H1 (cell line): Measurements from ENCODE around the gene FHIT. TPM values are rescaled to one million over a fixed set of nuclear protein-coding genes. Genes with fewer than 3 reads are reported as not detected.

Experiments
- CTCF ChIA-PET: fragments of 300-600 bp; sonication (Branson Sonifier 250); formaldehyde crosslinking; loops from one replicate; lab custom pipeline; 2021; ENCODE audit not compliant: partially characterized antibody; lab: Charles Lee
- POLR2A ChIA-PET: fragments of 300-600 bp; sonication (Branson Sonifier 250); formaldehyde crosslinking; loops from one replicate; lab custom pipeline; 2021; ENCODE audit warnings: inconsistent platforms; ENCODE audit not compliant: partially characterized antibody; lab: Charles Lee
- DNase-seq, 2 experiments: peaks; one replicate each; pipeline versions ENCODE4 v3.0.0 to v3.0.0-alpha.2; 2010 to 2022; ENCODE audit warnings: low spot score in 2 of 2, low read depth in 1 of 2, mixed read lengths in 1 of 2
- FAIRE-seq: peaks from 2 replicates; lab custom pipeline; 2011; peaks lifted over from hg19 to GRCh38; lab: Jason Lieb, UNC
- H2AFZ ChIP-seq: 2 replicates; pipeline ENCODE4 v1.8.1; 2012; ENCODE audit warnings: low read length, inconsistent platforms
- H2AK5ac ChIP-seq: 2 replicates; pipeline ENCODE4 v1.6.1; 2013; ENCODE audit warnings: low read depth, low read length
- H2BK120ac ChIP-seq: replicated peaks from 2 replicates; pipeline ENCODE3; 2013; ENCODE audit warnings: low read depth, low read length, inconsistent platforms
- H2BK12ac ChIP-seq: 2 replicates; pipeline ENCODE4 v1.6.1; 2013; ENCODE audit warnings: low read depth, low read length
- H2BK15ac ChIP-seq: 2 replicates; pipeline ENCODE4 v1.6.1; 2013; ENCODE audit warnings: low read length
- H2BK20ac ChIP-seq: 2 replicates; pipeline ENCODE4 v1.6.1; 2013; ENCODE audit warnings: low read length
- H2BK5ac ChIP-seq: 2 replicates; pipeline ENCODE4 v1.6.1; 2013; ENCODE audit warnings: low read depth, low read length
- H3K14ac ChIP-seq: 2 replicates; pipeline ENCODE4 v1.6.1; 2013; ENCODE audit warnings: inconsistent platforms; ENCODE audit not compliant: insufficient read length
- H3K18ac ChIP-seq: 2 replicates; pipeline ENCODE4 v1.6.1; 2013; ENCODE audit warnings: low read length; ENCODE audit errors: extremely low read depth
- H3K23ac ChIP-seq: 2 replicates; pipeline ENCODE4 v1.6.1; 2013; ENCODE audit warnings: inconsistent platforms; ENCODE audit not compliant: insufficient read length
- H3K23me2 ChIP-seq: 2 replicates; pipeline ENCODE4 v1.6.1; 2013; ENCODE audit warnings: low read depth, low read length
- H3K27ac ChIP-seq: 2 replicates; pipeline ENCODE4 v1.6.1; 2011; ENCODE audit warnings: low read depth, low read length, inconsistent platforms
- H3K27me3 ChIP-seq, 4 experiments: replicated peaks in 1 of 4; 1 replicate in 1 of 4; 2 replicates in 3 of 4; pipeline versions ENCODE4 v1.6.1 to v1.8.1; 2011 to 2013; ENCODE audit warnings: low read length in 3 of 4, mild to moderate bottlenecking in 3 of 4, inconsistent platforms in 2 of 4, mixed read lengths in 2 of 4, moderate library complexity in 1 of 4; ENCODE audit not compliant: control insufficient read depth in 3 of 4, insufficient read depth in 3 of 4; ENCODE audit errors: extremely low read depth in 1 of 4
- H3K36me3 ChIP-seq, 4 experiments: 2 replicates each; pipeline versions ENCODE4 v1.6.1 to v1.8.1; 2011 to 2013; ENCODE audit warnings: mild to moderate bottlenecking in 4 of 4, low read length in 3 of 4, moderate library complexity in 2 of 4, control low read depth in 1 of 4, inconsistent platforms in 1 of 4; ENCODE audit not compliant: insufficient read depth in 4 of 4, control insufficient read depth in 2 of 4
- H3K4ac ChIP-seq: replicated peaks from 2 replicates; pipeline ENCODE3; 2013; ENCODE audit warnings: low read length, low read depth, mixed read lengths, inconsistent platforms; ENCODE audit not compliant: insufficient read length
- H3K4me1 ChIP-seq, 4 experiments: replicated peaks in 1 of 4; 1 replicate in 1 of 4; 2 replicates in 3 of 4; pipeline versions ENCODE4 v1.6.1 to v1.8.1; 2011 to 2013; ENCODE audit warnings: low read length in 3 of 4, inconsistent platforms in 2 of 4, mixed read lengths in 1 of 4; ENCODE audit not compliant: insufficient read depth in 4 of 4, control insufficient read depth in 3 of 4
- H3K4me2 ChIP-seq, 2 experiments: 2 replicates each; pipeline versions ENCODE4 v1.6.1 to v1.8.1; 2011 to 2013; ENCODE audit warnings: low read depth in 2 of 2, low read length in 2 of 2, control low read depth in 1 of 2, inconsistent platforms in 1 of 2, mild to moderate bottlenecking in 1 of 2; ENCODE audit not compliant: insufficient read depth in 1 of 2
- H3K4me3 ChIP-seq, 4 experiments: fragments of 200-600, 300-600 bp in 1 of 4; sonication (generic), shearing (Covaris generic), sonication (Bioruptor Twin) in 1 of 4; 2 replicates each; pipeline versions ENCODE4 v1.5.1 to v1.8.1; 2011 to 2016; ENCODE audit warnings: low read length in 4 of 4, low read depth in 3 of 4, control low read depth in 2 of 4, inconsistent platforms in 2 of 4, mild to moderate bottlenecking in 2 of 4, mixed read lengths in 1 of 4, moderate library complexity in 1 of 4; ENCODE audit not compliant: insufficient read depth in 2 of 4; ENCODE audit errors: extremely low read depth in 1 of 4
- H3K56ac ChIP-seq: replicated peaks from 2 replicates; pipeline ENCODE3; 2013; ENCODE audit warnings: low read depth, mild to moderate bottlenecking, mixed read lengths, low read length, inconsistent platforms; ENCODE audit not compliant: insufficient read length
- H3K79me1 ChIP-seq: 2 replicates; pipeline ENCODE4 v1.6.1; 2013; ENCODE audit warnings: low read depth, low read length, control low read depth
- H3K79me2 ChIP-seq, 2 experiments: 2 replicates each; pipeline versions ENCODE4 v1.6.1 to v1.8.1; 2012 to 2013; ENCODE audit warnings: low read length in 2 of 2, mild to moderate bottlenecking in 2 of 2, inconsistent platforms in 1 of 2; ENCODE audit not compliant: insufficient read depth in 2 of 2, control insufficient read depth in 1 of 2
- H3K9ac ChIP-seq, 4 experiments: replicated peaks in 1 of 4; 1 replicate in 1 of 4; 2 replicates in 3 of 4; pipeline versions ENCODE4 v1.6.1 to v1.8.1; 2011 to 2013; ENCODE audit warnings: low read depth in 3 of 4, low read length in 3 of 4, control low read depth in 2 of 4, mild to moderate bottlenecking in 2 of 4, moderate library complexity in 2 of 4, inconsistent platforms in 1 of 4; ENCODE audit errors: extremely low read depth in 1 of 4
- H3K9me3 ChIP-seq, 2 experiments: 2 replicates each; pipeline versions ENCODE4 v1.6.1 to v1.8.1; 2012 to 2013; ENCODE audit warnings: mild to moderate bottlenecking in 2 of 2, moderate library complexity in 2 of 2, control low read depth in 1 of 2, inconsistent platforms in 1 of 2, low read depth in 1 of 2, low read length in 1 of 2, mixed read lengths in 1 of 2; ENCODE audit not compliant: insufficient read depth in 2 of 2
- H4K20me1 ChIP-seq, 2 experiments: replicated peaks in 1 of 2; 2 replicates each; pipeline versions ENCODE3 to v1.8.1; 2011 to 2013; ENCODE audit warnings: inconsistent platforms in 2 of 2, low read length in 2 of 2, mild to moderate bottlenecking in 1 of 2; ENCODE audit not compliant: insufficient read depth in 2 of 2, control insufficient read depth in 1 of 2
- H4K5ac ChIP-seq: 2 replicates; pipeline ENCODE4 v1.6.1; 2013; ENCODE audit warnings: low read length, low read depth, mixed read lengths, inconsistent platforms; ENCODE audit not compliant: insufficient read length
- H4K8ac ChIP-seq: 2 replicates; pipeline ENCODE4 v1.8.0; 2013; ENCODE audit warnings: mild to moderate bottlenecking, moderate library complexity, low read length, inconsistent platforms; ENCODE audit not compliant: insufficient read depth; ENCODE audit errors: extremely low read depth
- H4K91ac ChIP-seq: replicated peaks from 2 replicates; pipeline ENCODE3; 2013; ENCODE audit warnings: low read length, mixed read lengths, inconsistent platforms; ENCODE audit not compliant: insufficient read length
- ATF3 ChIP-seq: IDR thresholded peaks from 2 replicates; pipeline ENCODE4 v1.6.1; 2011; ENCODE audit warnings: low read depth, mild to moderate bottlenecking, low read length; ENCODE audit not compliant: insufficient read depth
- BCL11A ChIP-seq, 2 experiments: IDR thresholded peaks; one replicate each; pipeline ENCODE4 v1.6.1; 2011; ENCODE audit warnings: low read depth in 2 of 2, low read length in 2 of 2, mild to moderate bottlenecking in 2 of 2
- CHD2 ChIP-seq: IDR thresholded peaks from 2 replicates; pipeline ENCODE4 v1.6.1; 2012; ENCODE audit warnings: low read length, improper control_type of control experiment
- CREB1 ChIP-seq: IDR thresholded peaks from 2 replicates; pipeline ENCODE4 v1.6.1; 2012; ENCODE audit warnings: inconsistent platforms
- EGR1 ChIP-seq: IDR thresholded peaks from 2 replicates; pipeline ENCODE4 v1.6.1; 2011; ENCODE audit warnings: low read depth, low read length, borderline replicate concordance
- EZH2 ChIP-seq: fragments of 200-600 bp; sonication (generic); IDR thresholded peaks from 2 replicates; pipeline ENCODE4 v1.7.1; 2012; ENCODE audit warnings: low read depth, mild to moderate bottlenecking, moderate library complexity, low read length, inconsistent platforms; ENCODE audit not compliant: severe bottlenecking
- JUND ChIP-seq: IDR thresholded peaks from 2 replicates; pipeline ENCODE4 v1.6.1; 2011; ENCODE audit warnings: mild to moderate bottlenecking, improper control_type of control experiment, low read length
- KDM4A ChIP-seq: IDR thresholded peaks from one replicate; pipeline ENCODE4 v1.7.1; 2012; ENCODE audit warnings: low read depth, mild to moderate bottlenecking, moderate library complexity, low read length, inconsistent platforms; ENCODE audit not compliant: severe bottlenecking
- MAX ChIP-seq: IDR thresholded peaks from 2 replicates; pipeline ENCODE4 v1.6.1; 2012; ENCODE audit warnings: inconsistent platforms
- PHF8 ChIP-seq: fragments of 200-600 bp; sonication (generic); conservative IDR thresholded peaks from 2 replicates; pipeline ENCODE4 v1.7.1; 2012; ENCODE audit warnings: low read depth, mild to moderate bottlenecking, inconsistent platforms, low read length, moderate library complexity
- RNF2 ChIP-seq: fragments of 200-900, 300-1000 bp; sonication (generic); IDR thresholded peaks from 2 replicates; pipeline ENCODE4 v1.7.1; 2016; ENCODE audit warnings: borderline replicate concordance, low read depth, mild to moderate bottlenecking, antibody characterized with exemption, low read length; ENCODE audit not compliant: poor library complexity, severe bottlenecking; ENCODE audit errors: missing control alignments
- RXRA ChIP-seq: IDR thresholded peaks from 2 replicates; pipeline ENCODE4 v1.6.1; 2011; ENCODE audit warnings: low read depth, mild to moderate bottlenecking, low read length, moderate library complexity; ENCODE audit not compliant: insufficient read depth
- SP4 ChIP-seq: IDR thresholded peaks from 2 replicates; pipeline ENCODE4 v1.6.1; 2012; ENCODE audit warnings: low read length, inconsistent platforms
- TCF12 ChIP-seq: IDR thresholded peaks from 2 replicates; pipeline ENCODE4 v1.6.1; 2011; ENCODE audit warnings: low read depth, mild to moderate bottlenecking, low read length
- YY1 ChIP-seq: IDR thresholded peaks from 2 replicates; pipeline ENCODE4 v1.6.1; 2011; ENCODE audit warnings: low read depth, mild to moderate bottlenecking, low read length
- WGBS, 2 experiments: shearing (Covaris generic) in 1 of 2; methylation state at CpG; one replicate each; pipeline versions ENCODE4 v1.1.6 to v1.1.7; 2013 to 2015; ENCODE audit warnings: low lambda C conversion rate in 2 of 2, mixed read lengths in 2 of 2, inconsistent platforms in 1 of 2, low coverage in 1 of 2, missing lambda C conversion rate in 1 of 2; ENCODE audit not compliant: insufficient replicate concordance in 2 of 2, insufficient coverage in 1 of 2, insufficient read length in 1 of 2; ENCODE audit errors: extremely low coverage in 1 of 2, missing lambda C conversion rate in 1 of 2; 5-methylcytosine and 5-hydroxymethylcytosine counted together
- polyA plus RNA-seq, 7 experiments: library from polyadenylated mRNA; depleted of rRNA in 3 of 7; stranded (reverse) in 5 of 7; unstranded in 2 of 7; fragments of >200 nt in 5 of 7; fragments of 200-250 nt in 2 of 7; gene quantifications; 1 replicate in 5 of 7; 2 replicates in 1 of 7; 4 replicates in 1 of 7; pipeline versions ENCODE4 v1.2.1 to v1.2.3, GENCODE V29; 2011 to 2013; ENCODE audit warnings: missing spikeins in 2 of 7, mixed read lengths in 2 of 7
- total RNA-seq: library from RNA; stranded (reverse); fragmentation: NEBNext Ultra II Directional; extraction: Animal tissue kit (Norgen Biotek cat#: 25700); gene quantifications from 2 replicates; pipeline ENCODE4 v1.2.1, GENCODE V29; 2021

The FHIT gene
- total and polyA plus RNA-seq, 2 of the 8 experiments (the other 6 are each of a cell fraction or from before 2014, with no cell fraction given): 1.2 to 3.2 TPM

GRCh38 chr3:59904296-59904695 lies 1347.0 kb downstream of the FHIT start:
- H3K23ac ChIP-seq: no peak overlapping the region
- H2BK120ac ChIP-seq: no peak overlapping the region
- no peak overlapping the region for H3K18ac ChIP-seq
- H3K56ac ChIP-seq: no peak overlapping the region
- no peaks in the 10 kb centered on the region for H3K36me3 ChIP-seq
- H2BK12ac ChIP-seq: no peak overlapping the region
- H3K79me2 ChIP-seq: no peaks in the 10 kb centered on the region
- 100% methylated on average over 2 of the region's 3 CpGs; no CpG with 5 or more reads in 1 of the 2 experiments for WGBS, 2 experiments
- H2BK20ac ChIP-seq: no peak overlapping the region
- no peaks in the 10 kb centered on the region for H4K20me1 ChIP-seq
- H2BK15ac ChIP-seq: no peak overlapping the region
- H2BK5ac ChIP-seq: no peak overlapping the region
- no peaks in the 10 kb centered on the region for H3K9me3 ChIP-seq
- no peak overlapping the region for H3K27ac ChIP-seq
- H4K5ac ChIP-seq: no peak overlapping the region
- no peak overlapping the region; the same call in 1 of the 2 replicates for H4K8ac ChIP-seq
- H3K79me1 ChIP-seq: no peaks in the 10 kb centered on the region
- no peak overlapping the region for H4K91ac ChIP-seq
- no peak overlapping the region for H3K9ac ChIP-seq
- ChIA-PET POLR2A (no interaction called here), CTCF (no interaction called here)
- H3K23me2 ChIP-seq: no peaks in the 10 kb centered on the region
- DNase-seq (no peak), FAIRE-seq (no peak)
- no peak overlapping the region for H2AK5ac ChIP-seq
- H3K4me1 ChIP-seq: no peaks in the 10 kb centered on the region
- no peaks in the 10 kb centered on the region for H3K27me3 ChIP-seq
- H3K14ac ChIP-seq: no peak overlapping the region
- H3K4me3 ChIP-seq: no peak overlapping the region
- no peak overlapping the region for H3K4me2 ChIP-seq
- no peak overlapping the region for H2AFZ ChIP-seq
- H3K4ac ChIP-seq: no peak overlapping the region
- no peak for TF ChIP-seq RNF2
- no peak for TF ChIP-seq EGR1
- TF ChIP-seq CREB1: no peak
- TF ChIP-seq KDM4A: no peak
- TF ChIP-seq BCL11A (IDR thresholded peaks at IDR 0.05; ENCODE audit: low read depth in 2 of 2, low read length in 2 of 2): no peak
- TF ChIP-seq JUND: no peak
- no peak for TF ChIP-seq RXRA
- TF ChIP-seq EZH2: no peak
- no peak for TF ChIP-seq ATF3
- TF ChIP-seq SP4: no peak
- no peak for TF ChIP-seq CHD2
- TF ChIP-seq YY1: no peak
- TF ChIP-seq PHF8: no peak
- TF ChIP-seq TCF12: no peak
- no peak for TF ChIP-seq MAX
